HG02970 (cell line): ENCODE measurements around the gene GJB2.

Experiments used
- ATAC-seq: cut with Tn5 transposase; IDR thresholded peaks from one replicate; pipeline ENCODE4 v1.9.1; 2021; ENCODE audit warnings: mild to moderate bottlenecking, moderate library complexity, moderate number of reproducible peaks; ENCODE audit not compliant: unreplicated experiment, low FRiP score

GJB2 gene

GRCh38 chr13:20193162-20193906 lies 596 bp upstream of the GJB2 start:
- no peak for ATAC-seq

- ATAC-seq: no peak
These were observed 441 bp downstream of the GJB2 start for GRCh38 chr13:20192158-20192835.

- no peak for ATAC-seq
These were observed 1.2 kb downstream of the GJB2 start for GRCh38 chr13:20191311-20192157.

- no peak for ATAC-seq
These were observed 2.0 kb downstream of the GJB2 start for GRCh38 chr13:20190481-20191310.

GRCh38 chr13:20190076-20190475 lies 2.7 kb downstream of the GJB2 start:
- no peak for ATAC-seq

- no peak for ATAC-seq
These were observed 3.8 kb downstream of the GJB2 start for GRCh38 chr13:20188667-20189553.

GRCh38 chr13:20186771-20187170 lies 6.0 kb downstream of the GJB2 start:
- ATAC-seq: no peak

GRCh38 chr13:20185366-20186056 lies 7.2 kb downstream of the GJB2 start:
- ATAC-seq: no peak

GRCh38 chr13:20182231-20182846 lies 10.4 kb downstream of the GJB2 start:
- no peak for ATAC-seq

GRCh38 chr13:20181188-20181587 lies 11.6 kb downstream of the GJB2 start:
- ATAC-seq: no peak

- no peak for ATAC-seq
These were observed 14.6 kb downstream of the GJB2 start for GRCh38 chr13:20178156-20178555.

- no peak for ATAC-seq
These were observed 15.5 kb downstream of the GJB2 start for GRCh38 chr13:20177049-20177831.

GRCh38 chr13:20175907-20176652 lies 16.7 kb downstream of the GJB2 start:
- ATAC-seq: no peak

- no peak for ATAC-seq
These were observed 17.3 kb downstream of the GJB2 start for GRCh38 chr13:20175406-20175794.

GRCh38 chr13:20174656-20175405 lies 17.9 kb downstream of the GJB2 start:
- ATAC-seq: no peak

- no peak for ATAC-seq
These were observed 19.5 kb downstream of the GJB2 start for GRCh38 chr13:20173116-20173746.
